Activated CD4-positive, alpha-beta memory T cell treated with anti-CD3 and anti-CD28 coated beads for 36 hours (primary cell): ENCODE data around the gene PDE4D. TPM values are rescaled to one million over a fixed set of nuclear protein-coding genes. Genes with fewer than 3 reads are reported as not detected.

Experiments
- CTCF ChIA-PET: fragments of 350-600 bp; sonication (Branson Sonifier 250); formaldehyde crosslinking; loops from one replicate; lab custom pipeline; 2021; ENCODE audit warnings: antibody characterized with exemption, inconsistent platforms; lab: Charles Lee
- POLR2A ChIA-PET: fragments of 350-600 bp; sonication (Branson Sonifier 250); formaldehyde crosslinking; loops from one replicate; lab custom pipeline; 2021; ENCODE audit warnings: antibody characterized with exemption; lab: Charles Lee
- DNase-seq: peaks from one replicate; pipeline ENCODE4 v3.0.0-alpha.2; 2020
- H3K27ac Mint-ChIP-seq: one replicate; pipeline ENCODE4 v1.8.0; 2021; ENCODE audit warnings: mixed read lengths
- H3K27me3 Mint-ChIP-seq: one replicate; pipeline ENCODE4 v1.8.0; 2021; ENCODE audit warnings: mixed read lengths
- H3K36me3 Mint-ChIP-seq: one replicate; pipeline ENCODE4 v1.8.0; 2021; ENCODE audit warnings: mixed read lengths
- H3K4me1 Mint-ChIP-seq: one replicate; pipeline ENCODE4 v1.8.0; 2021; ENCODE audit warnings: low read depth, mixed read lengths
- H3K4me3 Mint-ChIP-seq: one replicate; pipeline ENCODE4 v1.8.0; 2021; ENCODE audit warnings: mild to moderate bottlenecking, mixed read lengths
- H3K9me3 Mint-ChIP-seq: one replicate; pipeline ENCODE4 v1.8.0; 2021; ENCODE audit warnings: mixed read lengths
- intact Hi-C: fragments of 100-400 bp; cut with micrococcal nuclease; formaldehyde crosslinking; loops from one replicate; pipeline ENCODE4 v1.15.1; 2023
- total RNA-seq, 2 experiments: library from RNA; stranded (reverse); gene quantifications; one replicate each; pipeline ENCODE4 v1.2.3, GENCODE V29; 2021

PDE4D gene
- total RNA-seq, 2 experiments from 2014 or later, result 49.3 to 50.8 TPM

GRCh38 chr5:59251627-59252026, 641.9 kb downstream of the PDE4D start:
- Mint-ChIP-seq H3K4me3 (no peak overlapping the region), H3K36me3 (no peaks in the 10 kb centered on the region), H3K27ac (no peak overlapping the region), H3K4me1 (no peaks in the 10 kb centered on the region), H3K27me3 (peaks cover 24% of the 10 kb centered on the region), H3K9me3 (peaks cover 3% of the 10 kb centered on the region)
- CTCF ChIA-PET, result no interaction called here
- POLR2A ChIA-PET, result no interaction called here
- intact Hi-C loops, result no loop called here
- no peak for DNase-seq

GRCh38 chr5:59249726-59250125, 643.8 kb downstream of the PDE4D start:
- H3K27me3 Mint-ChIP-seq, result peaks cover 24% of the 10 kb centered on the region
- H3K36me3 Mint-ChIP-seq, result no peaks in the 10 kb centered on the region
- intact Hi-C loops, result no loop called here
- H3K27ac Mint-ChIP-seq, result no peak overlapping the region
- H3K4me3 Mint-ChIP-seq, result no peak overlapping the region
- CTCF ChIA-PET, result no interaction called here
- peaks cover 3% of the 10 kb centered on the region for H3K9me3 Mint-ChIP-seq
- H3K4me1 Mint-ChIP-seq, result no peaks in the 10 kb centered on the region
- POLR2A ChIA-PET, result no interaction called here
- DNase-seq, result no peak

- peaks cover 23% of the 10 kb centered on the region for H3K27me3 Mint-ChIP-seq
- intact Hi-C loops, result no loop called here
- no peaks in the 10 kb centered on the region for H3K4me1 Mint-ChIP-seq
- no peak overlapping the region for H3K4me3 Mint-ChIP-seq
- ChIA-PET CTCF (no interaction called here), POLR2A (no interaction called here)
- DNase-seq, result no peak
- peaks cover 3% of the 10 kb centered on the region for H3K9me3 Mint-ChIP-seq
- H3K36me3 Mint-ChIP-seq, result no peaks in the 10 kb centered on the region
- no peak overlapping the region for H3K27ac Mint-ChIP-seq
Observed at GRCh38 chr5:59249160-59249559, 644.4 kb downstream of the PDE4D start.

GRCh38 chr5:59246882-59247281, 646.6 kb downstream of the PDE4D start:
- H3K27me3 Mint-ChIP-seq, result peaks cover 27% of the 10 kb centered on the region
- H3K9me3 Mint-ChIP-seq, result peaks cover 3% of the 10 kb centered on the region
- no peak for DNase-seq
- H3K27ac Mint-ChIP-seq, result no peak overlapping the region
- no peaks in the 10 kb centered on the region for H3K36me3 Mint-ChIP-seq
- no peaks in the 10 kb centered on the region for H3K4me1 Mint-ChIP-seq
- no peak overlapping the region for H3K4me3 Mint-ChIP-seq
- ChIA-PET POLR2A (no interaction called here), CTCF (no interaction called here)
- intact Hi-C loops, result no loop called here

- Mint-ChIP-seq H3K4me1 (no peaks in the 10 kb centered on the region), H3K27ac (no peak overlapping the region), H3K9me3 (peaks cover 3% of the 10 kb centered on the region), H3K4me3 (no peak overlapping the region), H3K27me3 (peaks cover 22% of the 10 kb centered on the region), H3K36me3 (no peaks in the 10 kb centered on the region)
- intact Hi-C loops, result no loop called here
- DNase-seq, result no peak
- ChIA-PET CTCF (no interaction called here), POLR2A (no interaction called here)
Observed at GRCh38 chr5:59246145-59246869, 647.2 kb downstream of the PDE4D start.

GRCh38 chr5:59245198-59245597, 648.3 kb downstream of the PDE4D start:
- no peak for DNase-seq
- intact Hi-C loops, result no loop called here
- CTCF ChIA-PET, result interaction anchor here (0.5 to 0.7 kb wide), 3 partner anchors 23 to 57 kb away, joined by 3 read pairs; no protein-coding TSS in a partner anchor
- Mint-ChIP-seq H3K4me1 (no peaks in the 10 kb centered on the region), H3K36me3 (no peaks in the 10 kb centered on the region), H3K4me3 (no peak overlapping the region), H3K27me3 (peaks cover 23% of the 10 kb centered on the region), H3K27ac (no peak overlapping the region), H3K9me3 (no peaks in the 10 kb centered on the region)
- POLR2A ChIA-PET, result no interaction called here

- H3K27me3 Mint-ChIP-seq, result peaks cover 35% of the 10 kb centered on the region
- POLR2A ChIA-PET, result no interaction called here
- peaks cover 19% of the 10 kb centered on the region for H3K4me1 Mint-ChIP-seq
- DNase-seq, result no peak
- no peaks in the 10 kb centered on the region for H3K9me3 Mint-ChIP-seq
- no peak overlapping the region for H3K27ac Mint-ChIP-seq
- H3K36me3 Mint-ChIP-seq, result no peaks in the 10 kb centered on the region
- no peak overlapping the region for H3K4me3 Mint-ChIP-seq
- intact Hi-C loops, result no loop called here
- CTCF ChIA-PET, result interaction anchor here (0.7 kb wide), 1 partner anchor 54 kb away, joined by 3 read pairs; no protein-coding TSS in a partner anchor
Observed at GRCh38 chr5:59241552-59241951, 652.0 kb downstream of the PDE4D start.

- intact Hi-C loops, result no loop called here
- Mint-ChIP-seq H3K9me3 (no peaks in the 10 kb centered on the region), H3K4me3 (no peak overlapping the region), H3K27me3 (peaks cover 39% of the 10 kb centered on the region), H3K36me3 (no peaks in the 10 kb centered on the region), H3K4me1 (peaks cover 19% of the 10 kb centered on the region), H3K27ac (no peak overlapping the region)
- POLR2A ChIA-PET, result no interaction called here
- CTCF ChIA-PET, result interaction anchor here (0.7 kb wide), 1 partner anchor 53 kb away, joined by 3 read pairs; no protein-coding TSS in a partner anchor
- no peak for DNase-seq
Observed at GRCh38 chr5:59241119-59241518, 652.4 kb downstream of the PDE4D start.

GRCh38 chr5:59238126-59238902, 655.2 kb downstream of the PDE4D start:
- POLR2A ChIA-PET, result no interaction called here
- CTCF ChIA-PET, result no interaction called here
- Mint-ChIP-seq H3K36me3 (no peaks in the 10 kb centered on the region), H3K27me3 (peaks cover 51% of the 10 kb centered on the region), H3K27ac (peak overlapping the region; percentile 18), H3K9me3 (no peaks in the 10 kb centered on the region), H3K4me3 (peak overlapping the region; percentile 7), H3K4me1 (peaks cover 19% of the 10 kb centered on the region)
- intact Hi-C loops, result loop anchor here (1.0 to 2.0 kb wide), 4 partner anchors 34 to 347 kb away; no protein-coding TSS in a partner anchor
- DNase-seq, result peak; percentile 9

GRCh38 chr5:59236986-59237385, 656.5 kb downstream of the PDE4D start:
- POLR2A ChIA-PET, result no interaction called here
- no peak for DNase-seq
- intact Hi-C loops, result no loop called here
- Mint-ChIP-seq H3K36me3 (no peaks in the 10 kb centered on the region), H3K4me1 (peaks cover 19% of the 10 kb centered on the region), H3K4me3 (no peak overlapping the region), H3K27me3 (peaks cover 43% of the 10 kb centered on the region), H3K9me3 (no peaks in the 10 kb centered on the region), H3K27ac (no peak overlapping the region)
- CTCF ChIA-PET, result interaction anchor here (0.8 to 0.9 kb wide), 2 partner anchors 49 to 132 kb away, joined by 3 to 5 read pairs; no protein-coding TSS in a partner anchor

- Mint-ChIP-seq H3K4me1 (peaks cover 24% of the 10 kb centered on the region), H3K36me3 (no peaks in the 10 kb centered on the region), H3K4me3 (no peak overlapping the region), H3K27me3 (peaks cover 47% of the 10 kb centered on the region), H3K9me3 (no peaks in the 10 kb centered on the region), H3K27ac (no peak overlapping the region)
- POLR2A ChIA-PET, result no interaction called here
- intact Hi-C loops, result no loop called here
- CTCF ChIA-PET, result interaction anchor here (0.8 to 1.4 kb wide), 5 partner anchors 49 to 349 kb away, joined by 3 to 5 read pairs (median 3); no protein-coding TSS in a partner anchor
- no peak for DNase-seq
Observed at GRCh38 chr5:59236448-59236847, 657.1 kb downstream of the PDE4D start.

- Mint-ChIP-seq H3K4me3 (no peak overlapping the region), H3K27me3 (peaks cover 34% of the 10 kb centered on the region), H3K9me3 (no peaks in the 10 kb centered on the region), H3K27ac (no peak overlapping the region), H3K4me1 (peaks cover 20% of the 10 kb centered on the region), H3K36me3 (no peaks in the 10 kb centered on the region)
- ChIA-PET CTCF (interaction anchor here (0.6 kb wide), 1 partner anchor 137 kb away, joined by 3 read pairs; no protein-coding TSS in a partner anchor), POLR2A (no interaction called here)
- no peak for DNase-seq
- intact Hi-C loops, result no loop called here
Observed at GRCh38 chr5:59234236-59234635, 659.3 kb downstream of the PDE4D start.
